Gastroesophageal sphincter (tissue), 4 donors: ENCODE results near the gene RBM28. TPM values are rescaled to one million over a fixed set of nuclear protein-coding genes. Genes with fewer than 3 reads are reported as not detected.

Source experiments
- ATAC-seq: fragments of 150-250 bp; one replicate; pipeline ENCODE4 v1.9.1; 2016; ENCODE audit warnings: mild to moderate bottlenecking, moderate library complexity
- H3K27ac ChIP-seq, 4 donors: fragments of 200-600 bp; sonication (generic) in 3 of 4; 1 replicate in 3 of 4; 2 replicates in 1 of 4; pipeline ENCODE4 v1.5.1; 2016 to 2019
- H3K27me3 ChIP-seq: fragments of 200-600 bp; sonication (generic); one replicate; pipeline ENCODE4 v1.5.1; 2019
- H3K36me3 ChIP-seq, 2 donors: fragments of 200-600 bp; sonication (generic); one replicate each; pipeline ENCODE4 v1.5.1; 2019; ENCODE audit warnings: control low read depth in 1 of 2
- H3K4me1 ChIP-seq, 3 donors: fragments of 200-600 bp; sonication (generic); 1 replicate in 2 of 3; 2 replicates in 1 of 3; pipeline ENCODE4 v1.5.1; 2016 to 2019; ENCODE audit warnings: control low read depth in 2 of 3
- H3K4me3 ChIP-seq, 2 donors: fragments of 200-600 bp; sonication (generic); one replicate each; pipeline ENCODE4 v1.5.1; 2019; ENCODE audit warnings: mild to moderate bottlenecking in 1 of 2, moderate library complexity in 1 of 2
- H3K9me3 ChIP-seq, 3 donors: fragments of 200-600 bp; sonication (generic); one replicate each; pipeline ENCODE4 v1.5.1; 2017 to 2019; ENCODE audit warnings: control low read depth in 2 of 3
- EP300 ChIP-seq: sonication (generic); formaldehyde crosslinking; IDR thresholded peaks from one replicate; pipeline ENCODE4 v1.6.1; 2017; ENCODE audit warnings: antibody characterized with exemption, mild to moderate bottlenecking
- POLR2A ChIP-seq, 2 donors: fragments of 450-650 bp; IDR thresholded peaks; one replicate each; pipeline ENCODE4 v1.6.1; 2017; ENCODE audit warnings: antibody characterized with exemption in 2 of 2, mild to moderate bottlenecking in 2 of 2, moderate library complexity in 1 of 2
- POLR2AphosphoS5 ChIP-seq: sonication (generic); formaldehyde crosslinking; IDR thresholded peaks from one replicate; pipeline ENCODE4 v1.6.1; 2017; ENCODE audit warnings: antibody characterized with exemption
- WGBS, 2 donors: methylation state at CpG; one replicate each; pipeline ENCODE4 v1.1.5; 2018; ENCODE audit warnings: low coverage in 1 of 2; 5-methylcytosine and 5-hydroxymethylcytosine counted together
- total RNA-seq, 4 donors: library from RNA; depleted of rRNA; stranded (reverse); fragments of >200 nt; gene quantifications; one replicate each; pipeline ENCODE4 v1.1.0, GENCODE V29; 2016
- TF ChIP-seq, protein P1 (sequence below), 4 experiments: fragments of 200-600 bp in 2 of 4; fragments of 450-650 bp in 2 of 4; sonication (generic) in 1 of 4; IDR thresholded peaks; one replicate each; pipeline ENCODE4 v1.5.1; 2017 to 2019; ENCODE audit warnings: antibody characterized with exemption in 4 of 4, mild to moderate bottlenecking in 2 of 4, moderate library complexity in 2 of 4

Gene RBM28
- total RNA-seq, 4 donors from 2014 or later, result 12.7 to 27.1 (median 19.5) TPM

DNA sequence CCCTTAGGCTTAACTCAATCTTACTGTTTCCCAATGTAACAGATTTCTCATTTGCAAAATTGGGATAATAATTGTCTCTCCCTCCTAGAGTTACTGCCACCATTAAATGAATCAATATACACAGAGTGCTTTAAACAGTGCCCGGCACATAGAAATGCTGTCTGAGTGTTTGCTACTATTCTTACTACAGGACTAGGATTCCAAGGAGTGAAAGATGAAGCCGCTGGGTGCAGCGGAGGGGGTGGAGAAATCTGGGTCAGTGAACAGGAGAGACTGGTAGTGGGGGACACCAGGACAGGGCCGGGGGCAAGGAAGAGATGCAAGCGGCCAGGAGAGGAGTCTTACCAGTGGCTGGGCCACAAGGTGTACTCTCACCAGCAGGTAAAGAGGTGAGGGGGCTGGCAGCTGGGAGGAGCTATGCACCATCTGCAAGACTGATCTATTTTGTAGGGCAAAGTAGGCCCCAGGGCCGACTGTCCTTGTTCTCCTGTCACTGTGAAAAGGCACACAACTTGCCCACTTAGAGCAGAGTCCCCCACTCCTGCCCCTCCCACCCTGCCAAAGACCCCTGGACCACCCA lies 36.3 kb upstream of the RBM28 start:
- TF ChIP-seq EP300 (no peak), POLR2A (IDR thresholded peaks at IDR 0.05) (no peak), POLR2AphosphoS5 (no peak)
- TF ChIP-seq, protein P1, sequence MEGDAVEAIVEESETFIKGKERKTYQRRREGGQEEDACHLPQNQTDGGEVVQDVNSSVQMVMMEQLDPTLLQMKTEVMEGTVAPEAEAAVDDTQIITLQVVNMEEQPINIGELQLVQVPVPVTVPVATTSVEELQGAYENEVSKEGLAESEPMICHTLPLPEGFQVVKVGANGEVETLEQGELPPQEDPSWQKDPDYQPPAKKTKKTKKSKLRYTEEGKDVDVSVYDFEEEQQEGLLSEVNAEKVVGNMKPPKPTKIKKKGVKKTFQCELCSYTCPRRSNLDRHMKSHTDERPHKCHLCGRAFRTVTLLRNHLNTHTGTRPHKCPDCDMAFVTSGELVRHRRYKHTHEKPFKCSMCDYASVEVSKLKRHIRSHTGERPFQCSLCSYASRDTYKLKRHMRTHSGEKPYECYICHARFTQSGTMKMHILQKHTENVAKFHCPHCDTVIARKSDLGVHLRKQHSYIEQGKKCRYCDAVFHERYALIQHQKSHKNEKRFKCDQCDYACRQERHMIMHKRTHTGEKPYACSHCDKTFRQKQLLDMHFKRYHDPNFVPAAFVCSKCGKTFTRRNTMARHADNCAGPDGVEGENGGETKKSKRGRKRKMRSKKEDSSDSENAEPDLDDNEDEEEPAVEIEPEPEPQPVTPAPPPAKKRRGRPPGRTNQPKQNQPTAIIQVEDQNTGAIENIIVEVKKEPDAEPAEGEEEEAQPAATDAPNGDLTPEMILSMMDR (IDR thresholded peaks at IDR 0.05), result no peak
- Histone ChIP-seq H3K27ac (no peak overlapping the region), H3K27me3 (no peaks in the 10 kb centered on the region), H3K4me1 (no peaks in the 10 kb centered on the region), H3K4me3 (no peak overlapping the region), H3K9me3 (no peaks in the 10 kb centered on the region), H3K36me3 (no peaks in the 10 kb centered on the region)
- no peak for ATAC-seq
- 93% methylated on average over 3 of the region's 6 CpGs; no CpG with 5 or more reads in 1 of the 2 donors for WGBS, 2 donors

DNA sequence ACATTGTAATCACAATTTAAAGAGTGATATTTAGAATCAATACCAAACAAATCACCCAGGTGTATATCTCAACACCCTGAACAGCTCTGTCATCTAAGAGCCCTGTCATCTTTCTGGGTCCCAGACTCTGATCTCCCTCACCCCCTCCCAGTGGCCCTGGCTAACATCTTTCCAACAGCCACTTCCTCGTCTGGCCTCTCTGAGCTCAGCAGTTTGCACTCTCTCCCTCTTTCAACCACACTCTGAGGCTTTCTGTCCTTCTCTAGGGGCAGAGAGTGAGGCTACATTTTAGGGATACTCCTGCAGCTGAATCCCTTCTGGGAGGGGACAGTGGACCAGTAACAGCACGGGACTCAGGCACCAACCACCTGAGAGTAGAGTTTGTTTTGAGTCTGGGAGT lies 34.9 kb upstream of the RBM28 start:
- no peak for ATAC-seq
- H3K9me3 ChIP-seq, result no peaks in the 10 kb centered on the region
- H3K27me3 ChIP-seq, result no peaks in the 10 kb centered on the region
- H3K4me3 ChIP-seq, result no peak overlapping the region
- H3K4me1 ChIP-seq, result no peaks in the 10 kb centered on the region
- 17 to 25% methylated on average over 1 of the region's 2 CpGs for WGBS, 2 donors
- TF ChIP-seq EP300 (no peak), POLR2AphosphoS5 (no peak), POLR2A (IDR thresholded peaks at IDR 0.05) (no peak)
- TF ChIP-seq, protein P1 (IDR thresholded peaks at IDR 0.05), result no peak
- no peaks in the 10 kb centered on the region for H3K36me3 ChIP-seq
- H3K27ac ChIP-seq, result no peak overlapping the region

DNA sequence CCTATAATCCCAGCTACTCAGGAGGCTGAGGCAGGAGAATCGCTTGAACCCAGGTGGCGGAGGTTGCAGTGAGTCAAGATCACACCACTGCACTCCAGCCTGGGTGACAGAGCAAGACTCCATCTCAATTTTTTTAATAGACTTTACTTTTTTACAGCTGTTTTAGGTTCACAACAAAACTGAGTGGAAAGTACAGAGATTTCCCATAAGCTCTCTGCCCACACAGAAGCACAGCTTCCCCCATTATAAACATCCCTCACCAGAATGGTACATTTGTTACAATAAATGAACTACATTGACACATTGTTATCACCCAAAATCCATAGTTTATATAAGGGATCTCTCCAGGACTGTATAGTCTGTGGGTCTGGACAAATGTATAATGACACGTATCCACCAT lies 32.4 kb upstream of the RBM28 start:
- ATAC-seq, result no peak
- Histone ChIP-seq H3K4me1 (no peaks in the 10 kb centered on the region), H3K27ac (no peak overlapping the region), H3K27me3 (no peaks in the 10 kb centered on the region), H3K9me3 (no peaks in the 10 kb centered on the region), H3K36me3 (no peaks in the 10 kb centered on the region), H3K4me3 (no peak overlapping the region)
- WGBS, 2 donors, result 65 to 69% methylated on average over 1 to 3 of the region's 3 CpGs
- no peak for TF ChIP-seq EP300
- TF ChIP-seq POLR2AphosphoS5, result no peak
- TF ChIP-seq POLR2A (IDR thresholded peaks at IDR 0.05), result no peak
- TF ChIP-seq, protein P1 (IDR thresholded peaks at IDR 0.05), result no peak

DNA sequence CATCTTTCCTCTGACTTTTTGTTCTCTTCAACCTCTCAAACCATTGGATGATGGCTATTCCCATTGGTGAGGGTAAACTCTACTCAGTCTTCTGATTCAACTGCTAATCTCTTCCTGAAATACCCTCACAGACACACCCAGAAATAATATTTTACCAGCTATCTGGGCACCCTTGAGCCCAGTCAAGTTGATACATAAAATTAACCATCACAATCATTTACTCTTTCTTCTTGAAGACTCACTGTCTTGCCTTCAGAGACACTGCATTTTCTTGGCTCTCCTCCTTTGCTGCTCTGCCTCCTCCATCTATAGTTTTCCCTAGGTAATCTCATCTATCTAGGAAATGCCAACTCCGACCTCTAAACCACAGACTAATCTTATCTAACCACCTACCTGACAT lies 30.3 kb upstream of the RBM28 start:
- TF ChIP-seq, protein P1 (IDR thresholded peaks at IDR 0.05), result no peak
- TF ChIP-seq POLR2AphosphoS5 (no peak), POLR2A (IDR thresholded peaks at IDR 0.05) (no peak), EP300 (no peak)
- H3K27me3 ChIP-seq, result no peaks in the 10 kb centered on the region
- H3K27ac ChIP-seq, result no peak overlapping the region
- H3K4me3 ChIP-seq, result no peak overlapping the region
- 50 to 75% methylated on average over 1 of the region's 1 CpG for WGBS, 2 donors
- H3K9me3 ChIP-seq, result no peaks in the 10 kb centered on the region
- no peaks in the 10 kb centered on the region for H3K36me3 ChIP-seq
- no peak for ATAC-seq
- no peaks in the 10 kb centered on the region for H3K4me1 ChIP-seq

DNA sequence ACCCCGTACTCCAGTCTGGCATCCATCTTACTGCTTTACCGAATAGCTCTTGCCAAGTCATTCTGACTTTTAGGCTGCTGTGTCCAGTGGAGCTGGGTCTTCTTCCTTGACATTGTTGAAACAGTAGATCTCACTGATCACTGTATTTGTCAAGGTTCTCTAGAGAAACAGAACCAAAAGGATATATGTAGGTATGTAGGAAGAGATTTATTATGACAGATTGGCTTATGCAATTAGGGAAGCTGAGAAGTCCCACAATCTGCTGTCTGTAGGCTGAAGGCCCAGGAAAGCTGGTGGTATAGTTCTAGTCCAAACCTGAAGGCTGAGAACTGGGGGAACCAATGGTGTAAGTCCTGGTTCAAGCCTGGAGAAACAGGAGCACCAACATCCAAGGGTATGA lies 29.9 kb upstream of the RBM28 start:
- Histone ChIP-seq H3K36me3 (no peaks in the 10 kb centered on the region), H3K9me3 (no peaks in the 10 kb centered on the region), H3K4me1 (no peaks in the 10 kb centered on the region), H3K27ac (no peak overlapping the region), H3K4me3 (no peak overlapping the region), H3K27me3 (peaks cover under 1% of the 10 kb centered on the region)
- WGBS, 2 donors, result 63 to 71% methylated on average over 2 of the region's 2 CpGs
- TF ChIP-seq, protein P1 (IDR thresholded peaks at IDR 0.05), result no peak
- TF ChIP-seq POLR2AphosphoS5 (no peak), EP300 (no peak), POLR2A (IDR thresholded peaks at IDR 0.05) (no peak)
- no peak for ATAC-seq
